ENCODE measurements around the gene NUP93.
"Not testable (repeated sequence)": the region's sequence is repeated elsewhere in the genome, so short reads cannot be mapped to it uniquely, and the experiment has no call there.

NUP93 gene

DNA sequence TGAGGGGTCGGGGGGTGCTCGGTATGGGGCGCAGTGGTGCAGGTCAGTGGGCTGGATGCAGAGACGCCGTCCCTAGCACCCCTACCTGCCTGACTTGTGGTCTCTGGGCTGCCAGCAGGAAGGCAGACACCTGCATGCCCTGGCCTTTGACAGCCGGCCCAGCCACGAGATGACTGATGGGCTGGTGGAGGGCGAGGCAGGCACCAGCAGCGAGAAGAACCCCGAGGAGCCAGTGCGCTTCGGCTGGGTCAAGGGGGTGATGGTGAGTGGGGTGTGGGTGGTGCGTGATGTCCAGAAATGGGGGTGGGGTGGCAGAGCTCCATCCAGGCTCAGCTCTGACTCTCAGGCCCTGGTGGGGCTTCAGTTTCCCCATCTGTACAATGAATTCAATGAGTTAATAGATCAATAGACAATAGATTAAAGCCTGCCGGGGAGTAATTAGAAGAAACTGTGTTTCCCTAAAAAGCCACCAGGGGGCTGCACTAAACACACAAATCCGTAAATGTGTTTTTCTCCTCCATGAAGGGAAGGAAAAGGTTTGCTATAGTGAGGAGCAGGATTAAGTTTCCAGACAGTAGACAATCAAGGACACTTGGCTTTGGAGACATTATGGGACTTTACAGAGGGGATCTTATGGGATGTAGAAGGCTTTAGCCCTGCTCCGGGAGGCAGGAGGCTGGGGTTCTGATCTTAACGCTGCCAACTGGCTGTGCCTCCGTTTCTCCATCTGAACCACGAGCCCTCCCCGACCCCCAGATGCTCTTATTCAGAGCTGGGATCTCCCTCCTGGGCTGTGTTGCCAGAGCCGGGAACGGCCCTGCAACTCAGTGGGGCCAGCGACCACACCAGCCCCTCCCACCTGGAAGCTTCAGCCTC is 137.3 kb downstream of the NUP93 start:
- DNase-seq (ENCODE audit: low read depth in 2 of 2, low spot score in 1 of 2), result no peak

DNA sequence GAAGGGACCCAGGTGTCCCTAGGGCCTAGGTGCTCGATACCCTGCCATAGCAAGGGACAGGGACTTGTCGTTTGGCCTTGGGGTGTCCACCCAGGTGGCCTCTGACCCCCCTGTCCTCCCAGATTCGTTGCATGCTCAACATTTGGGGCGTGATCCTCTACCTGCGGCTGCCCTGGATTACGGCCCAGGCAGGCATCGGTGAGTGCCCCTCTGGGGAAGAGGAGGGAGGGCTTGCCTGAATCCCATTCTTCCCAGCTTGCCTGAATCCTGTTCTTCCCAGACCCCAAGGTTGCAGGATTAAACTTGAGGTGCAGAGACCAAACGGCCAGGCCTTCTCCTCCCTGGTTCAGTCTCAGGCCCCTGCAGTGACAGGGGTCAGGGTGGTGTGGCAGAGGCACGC is 138.2 kb downstream of the NUP93 start:
- no peak for DNase-seq (ENCODE audit: low read depth in 2 of 2, low spot score in 1 of 2)

DNA sequence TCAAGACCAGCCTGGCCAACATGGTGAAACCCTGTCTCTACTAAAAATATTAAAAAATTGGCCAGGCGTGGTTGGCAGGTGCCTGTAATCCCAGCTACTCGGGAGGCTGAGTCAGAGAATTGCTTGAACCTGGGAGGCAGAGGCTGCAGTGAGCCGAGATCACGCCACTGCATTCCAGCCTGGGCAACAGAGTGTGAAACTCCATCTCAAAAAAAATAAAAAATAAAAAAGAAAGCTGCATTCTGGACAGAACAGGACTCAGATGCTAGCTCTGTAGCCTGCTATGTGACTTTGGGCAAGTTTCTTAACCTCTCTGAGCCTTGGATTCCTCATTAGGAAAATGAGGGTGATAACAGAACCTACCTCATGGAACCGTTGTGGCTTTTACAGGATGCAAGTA is 138.8 kb downstream of the NUP93 start:
- not testable (repeated sequence) for DNase-seq (ENCODE audit: low read depth in 2 of 2, low spot score in 1 of 2)

DNA sequence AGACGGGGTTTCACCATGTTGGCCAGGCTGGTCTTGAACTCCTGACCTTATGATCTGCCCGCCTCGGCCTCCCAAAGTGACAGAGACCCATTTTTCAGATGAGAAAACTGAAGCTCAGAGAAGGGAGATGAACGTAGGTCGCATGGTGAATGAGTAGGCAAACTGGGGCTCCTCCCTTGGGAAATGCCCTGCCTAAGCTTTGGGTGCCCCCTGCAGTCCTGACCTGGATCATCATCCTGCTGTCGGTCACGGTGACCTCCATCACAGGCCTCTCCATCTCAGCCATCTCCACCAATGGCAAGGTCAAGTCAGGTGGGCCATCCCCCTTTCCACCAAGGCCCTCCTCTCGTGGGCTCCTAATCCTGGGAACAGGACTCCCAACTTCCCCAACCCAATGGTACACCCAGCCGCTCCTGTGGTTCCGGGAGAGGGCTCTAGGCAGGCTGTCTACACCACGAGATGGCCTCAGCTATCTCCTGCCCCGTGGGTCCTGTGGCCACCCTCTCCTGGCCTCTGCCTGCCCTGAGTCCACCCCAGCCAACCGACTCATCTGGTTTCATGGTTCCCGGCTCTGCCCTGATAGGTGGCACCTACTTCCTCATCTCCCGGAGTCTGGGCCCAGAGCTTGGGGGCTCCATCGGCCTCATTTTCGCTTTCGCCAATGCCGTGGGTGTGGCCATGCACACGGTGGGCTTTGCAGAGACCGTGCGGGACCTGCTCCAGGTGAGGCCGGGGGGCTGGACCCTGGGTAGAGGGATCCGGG is 139.8 kb downstream of the NUP93 start:
- DNase-seq (ENCODE audit: low read depth in 2 of 2, low spot score in 1 of 2), result no peak

DNA sequence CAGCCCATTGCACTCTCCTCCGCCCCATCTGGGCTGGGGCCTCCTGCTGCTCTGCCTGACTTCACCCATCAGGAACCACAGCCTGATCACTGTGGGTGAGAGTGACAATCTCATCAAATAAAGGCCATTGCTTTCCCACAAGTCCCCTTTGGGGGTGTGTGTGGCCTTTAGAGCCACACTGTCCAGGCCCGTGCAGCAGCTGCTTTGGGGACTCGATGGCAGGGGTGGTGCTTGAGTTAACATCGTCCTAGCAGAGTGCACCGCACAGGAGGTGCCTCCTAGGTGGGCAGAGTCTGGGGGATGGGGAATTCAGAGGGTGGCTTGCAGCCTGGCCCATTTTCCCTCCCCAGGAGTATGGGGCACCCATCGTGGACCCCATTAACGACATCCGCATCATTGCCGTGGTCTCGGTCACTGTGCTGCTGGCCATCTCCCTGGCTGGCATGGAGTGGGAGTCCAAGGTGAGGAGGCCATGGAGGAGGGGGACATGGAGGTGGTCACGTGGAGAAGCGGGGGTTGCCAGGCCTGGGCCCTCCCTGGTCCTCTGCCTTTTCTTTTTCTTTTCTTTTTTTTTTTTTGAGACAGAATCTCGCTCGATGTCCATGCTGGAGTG is 140.5 kb downstream of the NUP93 start:
- DNase-seq (ENCODE audit: low read depth in 2 of 2, low spot score in 1 of 2), result no peak

DNA sequence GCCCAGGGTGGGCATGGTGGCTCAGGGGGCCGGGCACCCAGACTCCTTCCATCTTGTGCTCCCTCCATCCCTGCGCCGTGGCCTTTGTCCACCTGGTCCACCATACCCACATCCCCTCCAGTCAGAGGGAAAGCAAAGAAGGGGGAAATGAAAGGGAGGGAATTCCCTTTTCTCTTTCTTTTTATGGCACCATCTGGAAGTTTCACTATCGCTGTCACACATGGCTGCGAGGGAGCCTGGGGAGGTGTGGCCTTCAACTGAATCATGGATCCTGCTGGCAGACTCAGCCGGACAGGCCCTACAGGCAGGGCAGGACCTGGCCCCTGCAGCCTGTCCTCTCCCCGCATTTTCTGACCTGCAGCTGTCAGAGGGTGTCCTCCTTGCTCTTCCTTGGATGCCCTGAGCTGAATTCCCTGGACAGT is 141.3 kb downstream of the NUP93 start:
- no peak for DNase-seq (ENCODE audit: low read depth in 2 of 2, low spot score in 1 of 2)

DNA sequence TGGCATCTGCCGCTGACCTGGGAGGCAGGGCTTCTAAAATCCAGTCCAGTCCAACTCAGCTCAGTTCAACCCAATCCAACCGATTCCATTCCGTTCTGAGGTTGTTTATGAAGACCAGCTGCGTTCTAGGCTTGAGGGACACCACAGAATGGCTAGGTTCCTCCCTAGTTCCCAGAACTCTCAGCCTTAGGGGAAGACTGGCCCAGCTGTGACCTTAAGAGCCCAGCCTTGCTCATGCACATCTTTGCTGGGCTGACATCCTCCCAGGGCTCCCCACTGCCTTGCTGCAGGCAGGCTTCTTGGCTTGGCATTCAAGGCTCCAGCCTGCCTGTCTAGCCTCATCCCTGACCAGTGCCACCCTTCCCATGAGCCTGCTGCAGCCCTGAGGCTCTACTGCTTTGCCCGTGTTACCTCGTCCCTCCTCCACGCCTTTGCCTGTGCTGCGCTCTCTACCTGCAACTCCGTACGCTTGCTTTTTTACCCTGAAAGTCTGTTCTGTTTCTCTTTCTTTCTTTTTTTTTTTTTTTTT is 143.0 kb downstream of the NUP93 start:
- DNase-seq (ENCODE audit: low read depth in 2 of 2, low spot score in 1 of 2), result no peak

DNA sequence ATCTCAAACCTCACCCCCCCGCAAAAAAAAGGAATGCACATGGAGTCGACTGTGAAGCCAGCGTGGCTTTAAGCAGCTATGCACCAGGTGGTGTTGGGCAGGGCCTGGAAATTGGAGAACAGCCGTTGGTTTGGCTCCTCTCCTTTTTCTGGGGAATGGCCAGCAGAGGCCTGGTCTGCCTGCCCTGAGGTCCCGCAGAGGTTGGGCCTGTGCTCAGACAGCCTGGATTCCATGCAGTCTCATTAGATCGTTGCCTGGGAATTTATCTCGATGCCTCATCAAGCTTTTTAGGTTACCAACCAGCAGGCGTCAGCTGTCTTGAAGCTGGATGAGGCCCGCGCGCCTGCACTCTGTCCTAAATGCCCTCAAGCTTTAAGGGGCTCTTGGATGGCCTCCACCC is 144.9 kb downstream of the NUP93 start:
- DNase-seq (ENCODE audit: low read depth in 2 of 2, low spot score in 1 of 2), result no peak

DNA sequence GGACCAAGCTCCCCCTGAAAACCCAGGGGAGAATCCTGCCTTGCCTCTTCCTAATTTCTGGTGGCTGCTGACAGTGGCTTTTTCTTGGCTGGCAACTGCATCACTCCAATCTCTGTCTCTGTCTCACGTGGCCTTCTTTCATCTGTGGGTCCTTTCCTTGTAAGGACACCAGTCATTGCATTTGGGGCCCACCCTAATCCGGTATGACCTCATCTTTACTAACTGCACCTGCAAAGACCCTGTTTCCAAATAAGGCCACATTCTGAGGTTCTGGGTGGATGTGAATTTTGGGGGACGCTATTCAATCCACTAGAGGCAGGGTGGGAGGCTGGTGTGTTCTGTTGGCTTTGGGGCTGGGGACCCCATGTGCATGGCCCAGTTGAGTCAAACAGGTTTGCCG is 146.1 kb downstream of the NUP93 start:
- DNase-seq (ENCODE audit: low read depth in 2 of 2, low spot score in 1 of 2), result no peak

DNA sequence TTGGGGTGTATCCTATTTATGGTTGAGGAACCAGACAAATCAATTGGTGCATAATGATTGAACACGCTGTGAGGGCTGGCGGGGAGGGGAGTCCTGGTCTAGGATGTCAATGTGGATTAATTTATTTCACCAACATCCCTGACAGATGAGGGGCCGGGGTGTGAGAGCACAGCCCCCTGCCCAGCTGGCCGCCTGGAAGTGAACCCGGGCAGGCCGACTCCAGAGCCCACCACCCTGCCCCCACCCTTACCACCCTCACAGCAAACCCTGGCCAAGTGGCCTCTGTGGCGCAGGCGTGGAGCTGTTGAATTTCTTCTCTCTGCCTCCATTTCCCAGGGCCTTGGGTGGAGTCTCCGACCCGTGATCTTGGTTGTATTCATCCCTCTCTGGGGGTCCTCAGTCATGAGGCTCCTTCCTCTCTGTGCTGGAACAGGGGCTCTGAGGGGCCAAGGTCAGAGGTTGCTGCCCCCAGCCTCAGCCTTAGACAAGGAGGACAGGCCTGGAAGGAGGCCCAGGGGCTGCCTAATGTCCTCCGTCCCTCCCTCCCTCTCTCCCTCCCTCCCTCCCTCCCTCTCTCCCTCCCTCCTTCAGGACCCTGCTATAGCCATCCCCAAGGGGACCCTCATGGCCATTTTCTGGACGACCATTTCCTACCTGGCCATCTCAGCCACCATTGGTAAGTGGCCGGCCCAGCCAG is 147.7 kb downstream of the NUP93 start:
- DNase-seq (ENCODE audit: low read depth in 2 of 2, low spot score in 1 of 2), result no peak

DNA sequence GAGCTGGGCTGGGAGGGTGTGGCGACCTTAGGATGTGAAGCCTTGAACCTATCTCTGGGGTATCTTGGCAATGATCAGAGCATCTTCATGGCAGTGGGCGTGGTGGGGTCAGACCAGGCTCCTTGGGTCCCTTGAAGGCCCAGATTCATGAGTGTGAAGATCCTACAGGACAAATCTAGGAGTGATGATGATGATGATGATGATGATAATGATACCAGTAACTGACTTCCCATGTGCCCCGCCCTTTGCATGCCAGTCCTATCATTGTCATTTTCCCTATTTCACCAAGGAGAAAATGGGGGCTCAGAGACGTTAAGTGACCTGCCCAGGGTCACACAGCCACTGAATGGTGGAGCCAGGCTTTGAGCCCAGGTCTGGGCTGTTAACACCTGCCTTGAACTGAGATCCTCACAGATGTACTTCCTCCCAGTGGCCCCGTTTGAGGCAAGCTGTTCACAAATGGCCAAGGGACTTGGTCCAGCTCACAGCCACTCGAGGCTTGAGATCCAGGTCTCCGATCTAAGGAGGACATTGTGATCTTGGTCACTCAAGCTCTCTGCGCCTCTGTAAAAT is 148.4 kb downstream of the NUP93 start:
- no peak for DNase-seq (ENCODE audit: low read depth in 2 of 2, low spot score in 1 of 2)

DNA sequence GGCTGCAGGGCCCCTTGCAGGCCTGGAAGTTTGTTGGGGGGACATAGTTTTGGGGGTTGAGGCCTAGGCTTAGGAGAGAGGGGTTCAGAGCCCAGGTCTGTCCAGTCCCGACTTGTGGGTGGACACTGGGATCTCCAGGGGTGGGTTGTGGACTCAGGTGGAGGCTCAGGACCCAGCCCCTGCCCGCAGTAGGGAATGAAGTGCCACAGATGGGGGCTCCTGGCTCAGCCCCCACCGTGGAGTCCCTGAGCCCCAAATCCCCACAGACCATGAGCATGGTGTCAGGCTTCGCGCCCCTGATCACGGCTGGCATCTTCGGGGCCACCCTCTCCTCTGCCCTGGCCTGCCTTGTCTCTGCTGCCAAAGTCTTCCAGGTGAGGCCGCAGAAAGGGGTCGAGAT is 149.3 kb downstream of the NUP93 start:
- DNase-seq (ENCODE audit: low read depth in 2 of 2, low spot score in 1 of 2), result no peak

DNA sequence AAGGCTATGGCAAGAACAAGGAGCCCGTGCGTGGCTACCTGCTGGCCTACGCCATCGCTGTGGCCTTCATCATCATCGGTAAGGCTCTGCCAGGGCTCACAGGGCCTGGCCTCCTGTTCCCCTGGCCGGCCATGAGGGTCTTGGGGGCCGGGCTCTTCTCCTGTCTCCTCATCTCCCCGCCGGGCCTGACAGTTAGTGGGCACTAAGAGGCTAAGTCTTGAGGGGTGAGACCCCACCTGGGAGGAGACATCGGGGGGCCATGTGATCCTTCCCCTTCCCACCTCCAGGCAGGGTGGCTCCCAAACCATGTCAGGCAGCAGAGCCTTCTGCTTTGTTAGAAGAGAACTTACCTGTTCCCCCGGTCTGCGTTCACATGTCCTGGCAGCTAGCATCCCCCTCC is 150.2 kb downstream of the NUP93 start:
- DNase-seq (ENCODE audit: low read depth in 2 of 2, low spot score in 1 of 2), result no peak

DNA sequence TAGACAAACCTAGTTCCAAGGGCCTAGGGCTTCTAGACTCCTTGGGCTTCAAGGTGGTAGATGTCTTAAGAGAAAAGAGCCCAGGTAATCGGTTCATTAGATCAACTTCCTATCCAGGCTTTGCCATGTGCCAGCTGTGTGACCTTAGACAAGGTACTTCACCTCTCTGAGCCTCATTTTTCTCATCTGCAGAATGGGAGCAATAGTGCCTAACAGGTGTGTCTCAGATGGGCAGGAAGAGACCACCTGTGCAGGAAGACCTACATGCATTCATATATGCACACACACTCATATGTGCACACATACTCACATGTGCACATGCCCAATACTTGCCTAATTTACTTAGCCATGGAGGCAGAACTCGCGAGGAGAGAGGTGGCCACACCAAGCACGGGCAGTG is 150.8 kb downstream of the NUP93 start:
- no peak for DNase-seq (ENCODE audit: low read depth in 2 of 2, low spot score in 1 of 2)

DNA sequence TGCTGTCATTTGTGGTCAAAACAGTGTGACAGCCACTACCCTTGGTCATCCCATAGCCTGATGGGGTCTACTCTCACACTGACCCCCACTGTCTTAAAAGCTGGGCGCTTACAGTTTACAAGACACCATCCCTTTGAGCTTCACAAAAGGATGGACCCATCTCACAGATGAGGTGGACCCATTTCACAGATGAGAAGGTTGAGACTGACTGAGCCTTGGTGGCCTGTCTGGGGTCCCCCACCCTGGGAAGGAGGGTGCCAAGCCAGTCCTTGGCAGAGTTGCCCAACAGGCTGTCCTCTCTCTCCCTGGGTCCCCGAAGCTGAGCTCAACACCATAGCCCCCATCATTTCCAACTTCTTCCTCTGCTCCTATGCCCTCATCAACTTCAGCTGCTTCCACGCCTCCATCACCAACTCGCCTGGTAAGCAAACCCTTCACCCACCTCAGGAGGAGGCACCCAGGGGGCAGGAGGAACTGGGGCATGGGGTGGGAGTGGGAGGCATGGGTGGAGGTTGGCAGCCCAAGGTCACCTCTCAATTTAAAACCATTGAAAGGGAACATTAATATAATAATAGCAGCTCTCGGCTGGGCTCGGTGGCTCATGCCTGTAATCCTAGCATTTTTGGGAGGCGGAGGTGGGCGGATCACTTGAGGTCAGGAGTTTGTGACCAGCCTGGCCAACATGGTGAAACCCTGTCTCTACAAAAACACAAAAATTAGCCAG is 152.3 kb downstream of the NUP93 start:
- no peak for DNase-seq (ENCODE audit: low read depth in 2 of 2, low spot score in 1 of 2)

DNA sequence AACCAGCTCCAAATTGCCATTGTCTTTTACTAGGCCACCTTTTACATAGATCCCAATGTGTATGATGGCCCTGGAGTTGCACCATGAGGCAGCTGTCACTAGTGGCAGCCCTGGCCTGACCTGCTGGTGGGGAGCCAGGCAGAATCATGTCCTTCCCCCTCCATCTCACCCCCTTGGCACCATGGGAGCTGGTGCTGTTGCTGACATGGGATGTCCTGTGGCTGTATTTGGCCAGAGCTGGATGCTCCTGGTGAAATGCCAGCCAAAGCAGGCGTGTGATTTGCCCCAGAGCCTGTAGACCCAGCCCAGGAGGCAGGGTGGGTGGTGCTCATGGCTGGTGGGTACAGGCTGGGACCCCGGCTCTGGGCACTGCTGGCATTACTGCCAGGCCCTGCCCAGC is 153.7 kb downstream of the NUP93 start:
- no peak for DNase-seq (ENCODE audit: low read depth in 2 of 2, low spot score in 1 of 2)

DNA sequence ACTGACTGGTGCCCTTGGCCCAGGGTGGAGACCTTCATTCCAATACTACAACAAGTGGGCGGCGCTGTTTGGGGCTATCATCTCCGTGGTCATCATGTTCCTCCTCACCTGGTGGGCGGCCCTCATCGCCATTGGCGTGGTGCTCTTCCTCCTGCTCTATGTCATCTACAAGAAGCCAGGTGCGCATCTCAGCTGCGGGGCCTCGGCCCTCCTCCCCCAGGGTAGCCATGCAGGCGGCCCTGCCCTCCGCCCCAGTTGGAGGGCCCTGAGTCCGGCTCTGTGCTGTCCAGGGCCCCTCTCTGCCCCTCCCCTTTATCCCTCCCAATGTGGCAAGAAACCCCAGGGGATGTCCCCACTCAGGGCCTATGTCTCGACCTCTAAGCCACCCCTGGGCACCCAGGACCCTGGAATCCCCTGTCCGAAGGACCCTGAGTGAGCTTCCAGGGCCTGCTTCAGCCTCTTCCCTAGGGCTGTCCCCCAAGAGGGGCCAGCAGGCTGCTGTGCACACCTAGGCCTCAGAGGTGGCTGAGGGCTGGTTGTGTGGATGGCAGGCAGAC is 154.2 kb downstream of the NUP93 start:
- no peak for DNase-seq (ENCODE audit: low read depth in 2 of 2, low spot score in 1 of 2)

DNA sequence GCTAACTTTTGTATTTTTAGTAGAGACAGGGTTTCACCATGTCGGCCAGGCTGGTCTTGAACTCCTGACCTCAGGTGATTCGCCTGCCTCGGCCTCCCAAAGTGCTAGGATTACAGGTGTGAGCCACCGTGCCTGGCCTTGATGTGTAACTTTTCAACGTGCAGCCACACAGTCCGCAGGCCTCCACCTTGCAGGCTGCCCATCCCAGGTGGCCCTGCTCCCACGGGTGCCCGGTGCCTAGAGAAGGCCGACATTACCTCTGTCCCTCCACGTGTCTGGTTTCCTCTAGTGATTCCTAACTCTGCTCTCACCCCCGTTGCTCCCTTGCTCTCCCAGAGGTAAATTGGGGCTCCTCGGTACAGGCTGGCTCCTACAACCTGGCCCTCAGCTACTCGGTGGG is 155.0 kb downstream of the NUP93 start:
- DNase-seq (ENCODE audit: low read depth in 2 of 2, low spot score in 1 of 2), result not testable (repeated sequence)

DNA sequence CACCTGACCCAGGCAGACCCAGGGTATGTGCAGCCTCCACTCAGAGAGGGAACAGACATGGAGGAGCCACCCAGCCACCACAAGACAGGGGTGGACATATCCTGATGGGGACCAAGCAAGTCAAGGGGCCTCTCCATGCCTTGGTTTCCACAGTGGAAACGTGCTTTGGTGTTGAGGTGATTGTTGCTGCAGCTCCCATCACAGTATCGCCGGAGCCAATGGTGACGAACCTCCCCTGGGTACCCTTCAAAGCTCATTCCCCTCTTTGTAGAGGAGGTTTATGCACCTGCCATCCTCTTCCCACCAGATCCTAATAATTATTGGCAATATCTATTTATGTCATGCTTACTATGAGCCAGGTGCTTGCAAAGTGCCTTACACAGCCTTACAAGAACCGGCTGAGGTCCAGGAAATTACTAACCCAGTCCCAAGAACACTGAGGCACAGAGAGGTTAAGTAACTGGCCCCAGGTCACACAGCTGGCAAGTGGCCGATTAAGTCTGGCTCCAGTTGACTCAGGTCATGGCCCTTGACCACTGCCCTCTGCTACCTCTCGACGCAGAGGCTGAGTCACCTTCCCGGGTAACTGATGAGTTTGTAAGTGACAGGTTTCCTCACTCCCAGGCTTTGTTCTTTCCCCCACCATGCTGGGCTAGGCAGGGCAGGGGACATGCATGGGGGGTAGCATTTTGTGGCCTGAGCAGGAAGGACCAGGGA is 155.7 kb downstream of the NUP93 start:
- no peak for DNase-seq (ENCODE audit: low read depth in 2 of 2, low spot score in 1 of 2)

All from stimulated activated CD8-positive, alpha-beta memory T cell treated with anti-CD3 and anti-CD28 coated beads, Interleukin-4, amount 100 ng/mL, for 1 hour (primary cell).